Adrenal gland (tissue), 12 donors: ENCODE measurements around the gene LAMC3. TPM values are rescaled to one million over a fixed set of nuclear protein-coding genes. Genes with fewer than 3 reads are reported as not detected.

Source experiments
- DNase-seq, 7 donors: peaks; one replicate each; pipeline ENCODE4 v3.0.0-alpha.2; 2019 to 2020
- H3K27ac ChIP-seq, 5 donors: fragments of 200-600 bp; sonication (generic) in 4 of 5; 1 replicate in 3 of 5; 2 replicates in 2 of 5; pipeline versions ENCODE4 v1.5.1 to v1.8.0; 2016 to 2020; ENCODE audit warnings: mild to moderate bottlenecking in 1 of 5
- H3K27me3 ChIP-seq: fragments of 200-600 bp; 2 replicates; pipeline ENCODE4 v1.8.0; 2021
- H3K36me3 ChIP-seq, 2 donors: fragments of 200-600 bp; replicated peaks in 1 of 2; 1 replicate in 1 of 2; 2 replicates in 1 of 2; pipeline versions ENCODE4 v1.5.1 to v1.8.0; 2018 to 2022
- H3K4me1 ChIP-seq, 2 donors: fragments of 200-600 bp; replicated peaks in 1 of 2; 1 replicate in 1 of 2; 2 replicates in 1 of 2; pipeline versions ENCODE4 v1.5.1 to v1.8.0; 2018 to 2021
- H3K4me3 ChIP-seq, 4 donors: fragments of 200-600 bp; sonication (generic) in 3 of 4; one replicate each; pipeline ENCODE4 v1.5.1; 2016 to 2018
- H3K9me3 ChIP-seq, 3 donors: fragments of 200-600 bp; sonication (generic) in 1 of 3; replicated peaks in 1 of 3; 1 replicate in 2 of 3; 2 replicates in 1 of 3; pipeline versions ENCODE4 v1.5.1 to v1.8.0; 2016 to 2021
- POLR2A ChIP-seq, 2 donors: fragments of 450-650 bp; IDR thresholded peaks; one replicate each; pipeline ENCODE4 v1.6.1; 2017; ENCODE audit warnings: antibody characterized with exemption in 2 of 2, mild to moderate bottlenecking in 2 of 2, moderate library complexity in 1 of 2
- WGBS, 4 donors: extraction: QIAGEN DNeasy Blood & Tissue Kit in 2 of 4; methylation state at CpG; one replicate each; pipeline versions ENCODE4 v1.1.5 to v1.1.7; 2013 to 2017; 5-methylcytosine and 5-hydroxymethylcytosine counted together
- intact Hi-C, 2 donors: fragments of 100-400 bp; cut with DNase I; formaldehyde crosslinking; loops; one replicate each; pipeline versions ENCODE4 v1.14.1 to v1.15.0; 2022 to 2023
- polyA plus RNA-seq, 3 donors: library from polyadenylated mRNA; stranded (reverse); fragments of 200-250 nt in 2 of 3; fragments of 350-450 nt in 1 of 3; fragmentation: Illumina TruSeq in 1 of 3; extraction: RNeasy Lipid Tissue Mini Kit (QIAGEN cat#74804) in 1 of 3; gene quantifications; one replicate each; pipeline ENCODE4 v1.2.3, GENCODE V29; 2013 to 2014
- total RNA-seq, 9 donors: library from RNA; depleted of rRNA in 4 of 9; stranded (reverse); fragments of >200 nt in 4 of 9; fragments of 120-200 nt in 1 of 9; fragmentation: NEBNext Ultra II Directional in 1 of 9; extraction: Animal tissue kit (Norgen Biotek cat#: 25700) in 1 of 9; gene quantifications; one replicate each; pipeline versions ENCODE4 v1.1.0 to v1.2.4, GENCODE V29; 2013 to 2023
- TF ChIP-seq, protein P1 (sequence below), 6 experiments: fragments of 450-650 bp in 4 of 6; fragments of 200-600 bp in 2 of 6; sonication (generic) in 1 of 6; IDR thresholded peaks; 1 replicate in 5 of 6; 2 replicates in 1 of 6; pipeline versions ENCODE4 v1.5.1 to v1.8.0; 2016 to 2021; ENCODE audit warnings: antibody characterized with exemption in 6 of 6, mild to moderate bottlenecking in 2 of 6, moderate library complexity in 1 of 6
- donor health status: healthy with polysubstance abuse.
- donor health status: Bipolar disorder and iron deficiency.
- donor health status: DM: yes; HTN: yes; CAD: no.
- donor health status: DM: no; HTN: no; CAD: no.
- donor health status: DM: no; HTN: no; CAD: no.
- donor health status: DM: yes; HTN: yes; CAD: no.

LAMC3 gene
- total and polyA plus RNA-seq, 12 donors = 3.3 to 125 (median 49.7) TPM

DNA sequence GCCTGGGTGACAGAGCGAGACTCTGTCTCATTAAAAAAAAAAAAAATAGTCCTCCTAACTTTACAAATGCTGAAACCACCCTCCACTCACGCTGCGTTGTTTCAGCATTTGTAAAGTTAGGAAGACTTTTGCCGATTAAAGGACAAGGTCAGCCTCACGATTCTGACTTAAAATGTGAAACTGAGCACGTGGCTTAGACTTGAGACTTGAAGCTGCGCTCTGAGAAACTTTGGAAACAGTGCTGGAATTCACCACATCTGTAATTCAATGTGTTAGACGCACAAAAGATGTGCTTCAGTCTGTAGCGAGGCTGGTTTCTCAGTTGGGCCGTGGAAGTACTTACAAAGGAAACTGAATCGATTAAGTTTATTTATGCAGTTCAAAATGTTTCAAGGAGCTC is 25.0 kb upstream of the LAMC3 start:
- Histone ChIP-seq H3K4me3 (no peak overlapping the region), H3K4me1 (no peaks in the 10 kb centered on the region), H3K27ac (no peak overlapping the region), H3K9me3 (no peaks in the 10 kb centered on the region), H3K36me3 (no peaks in the 10 kb centered on the region), H3K27me3 (no peaks in the 10 kb centered on the region)
- 82 to 85% (median 85%) methylated on average over 11 of the region's 11 CpGs for WGBS, 4 donors
- TF ChIP-seq, protein P1, sequence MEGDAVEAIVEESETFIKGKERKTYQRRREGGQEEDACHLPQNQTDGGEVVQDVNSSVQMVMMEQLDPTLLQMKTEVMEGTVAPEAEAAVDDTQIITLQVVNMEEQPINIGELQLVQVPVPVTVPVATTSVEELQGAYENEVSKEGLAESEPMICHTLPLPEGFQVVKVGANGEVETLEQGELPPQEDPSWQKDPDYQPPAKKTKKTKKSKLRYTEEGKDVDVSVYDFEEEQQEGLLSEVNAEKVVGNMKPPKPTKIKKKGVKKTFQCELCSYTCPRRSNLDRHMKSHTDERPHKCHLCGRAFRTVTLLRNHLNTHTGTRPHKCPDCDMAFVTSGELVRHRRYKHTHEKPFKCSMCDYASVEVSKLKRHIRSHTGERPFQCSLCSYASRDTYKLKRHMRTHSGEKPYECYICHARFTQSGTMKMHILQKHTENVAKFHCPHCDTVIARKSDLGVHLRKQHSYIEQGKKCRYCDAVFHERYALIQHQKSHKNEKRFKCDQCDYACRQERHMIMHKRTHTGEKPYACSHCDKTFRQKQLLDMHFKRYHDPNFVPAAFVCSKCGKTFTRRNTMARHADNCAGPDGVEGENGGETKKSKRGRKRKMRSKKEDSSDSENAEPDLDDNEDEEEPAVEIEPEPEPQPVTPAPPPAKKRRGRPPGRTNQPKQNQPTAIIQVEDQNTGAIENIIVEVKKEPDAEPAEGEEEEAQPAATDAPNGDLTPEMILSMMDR (IDR thresholded peaks at IDR 0.05) = no peak
- TF ChIP-seq POLR2A (IDR thresholded peaks at IDR 0.05) = no peak
- intact Hi-C loops = no loop called here
- DNase-seq = no peak

DNA sequence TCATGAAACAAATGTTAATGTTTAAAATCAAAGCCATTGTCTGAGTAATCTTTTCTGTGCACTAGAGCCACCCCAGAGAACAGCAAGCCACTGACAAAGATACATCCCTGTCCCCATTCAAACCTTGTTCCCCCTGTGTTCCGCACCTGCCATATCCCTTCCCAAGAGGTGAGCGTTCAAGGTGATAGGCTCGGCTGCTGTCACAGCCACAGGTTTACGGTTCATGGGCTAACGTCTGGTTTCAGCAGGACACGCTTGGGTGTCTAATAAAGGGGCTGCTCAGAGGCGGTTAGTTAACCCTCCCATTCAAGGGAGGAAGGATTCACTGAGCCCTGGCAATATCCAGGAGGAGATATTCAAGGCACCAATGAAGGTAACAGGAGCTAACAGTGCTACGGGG is 24.5 kb upstream of the LAMC3 start:
- H3K9me3 ChIP-seq = no peaks in the 10 kb centered on the region
- H3K27ac ChIP-seq = no peak overlapping the region
- H3K4me1 ChIP-seq = no peaks in the 10 kb centered on the region
- TF ChIP-seq POLR2A (IDR thresholded peaks at IDR 0.05) = no peak
- TF ChIP-seq, protein P1 (IDR thresholded peaks at IDR 0.05) = no peak
- no peaks in the 10 kb centered on the region for H3K27me3 ChIP-seq
- no peak for DNase-seq
- H3K36me3 ChIP-seq = no peaks in the 10 kb centered on the region
- intact Hi-C loops = no loop called here
- 86 to 95% (median 87%) methylated on average over 8 of the region's 8 CpGs for WGBS, 4 donors
- H3K4me3 ChIP-seq = no peak overlapping the region

DNA sequence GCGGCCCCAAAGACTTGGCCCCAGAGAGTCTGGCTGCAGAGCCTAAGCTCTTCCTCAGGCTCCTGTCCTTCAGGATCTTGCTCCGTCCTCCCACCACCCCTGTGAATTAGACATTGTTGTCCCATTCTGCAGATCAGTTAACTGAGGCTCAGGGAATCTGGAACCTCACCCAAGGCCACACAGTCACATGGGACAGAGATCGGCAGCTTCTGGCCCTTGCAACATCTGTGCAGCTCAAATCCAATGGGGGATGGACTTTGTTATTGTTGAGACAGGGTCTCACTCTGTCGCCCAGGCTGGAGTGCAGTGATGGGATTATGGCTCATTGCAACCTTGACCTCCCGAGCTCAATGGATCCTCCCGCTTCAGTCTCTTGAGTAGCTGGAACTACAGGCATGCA is 23.9 kb upstream of the LAMC3 start:
- Histone ChIP-seq H3K27ac (no peak overlapping the region), H3K36me3 (no peaks in the 10 kb centered on the region), H3K9me3 (no peaks in the 10 kb centered on the region), H3K4me3 (no peak overlapping the region), H3K27me3 (no peaks in the 10 kb centered on the region), H3K4me1 (no peaks in the 10 kb centered on the region)
- DNase-seq = no peak
- TF ChIP-seq POLR2A (IDR thresholded peaks at IDR 0.05) = no peak
- TF ChIP-seq, protein P1 (IDR thresholded peaks at IDR 0.05) = no peak
- 68 to 74% (median 73%) methylated on average over 4 to 6 of the region's 6 CpGs for WGBS, 4 donors
- intact Hi-C loops = no loop called here

DNA sequence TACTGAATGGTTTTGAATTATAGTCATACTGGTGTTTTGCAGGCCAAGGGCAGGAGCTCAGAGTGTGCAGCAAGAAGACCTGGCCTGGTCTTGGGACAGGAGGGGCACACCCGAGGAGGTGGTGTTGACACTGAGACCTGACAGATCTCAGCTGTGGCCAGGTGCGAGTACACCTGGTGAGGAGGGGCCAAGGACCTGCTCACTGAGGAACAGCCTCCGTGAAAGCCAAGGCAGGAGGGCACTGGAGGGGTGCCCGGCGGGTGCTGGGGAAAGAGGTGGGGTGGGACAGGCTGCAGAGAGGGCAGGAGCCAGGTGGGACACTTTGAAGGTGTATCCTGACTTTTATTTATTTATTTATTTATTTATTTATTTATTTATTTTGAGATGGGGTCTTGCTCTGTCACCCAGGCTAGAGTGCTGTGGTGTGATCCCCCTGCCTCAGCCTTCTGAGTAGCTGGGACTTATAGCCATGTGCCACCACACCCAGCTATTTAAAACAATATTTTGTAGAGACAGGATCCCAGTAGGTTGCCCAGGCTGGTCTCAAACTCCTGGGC is 23.3 kb upstream of the LAMC3 start:
- H3K27me3 ChIP-seq = no peaks in the 10 kb centered on the region
- H3K4me1 ChIP-seq = no peaks in the 10 kb centered on the region
- H3K4me3 ChIP-seq = no peak overlapping the region
- intact Hi-C loops = no loop called here
- H3K27ac ChIP-seq = no peak overlapping the region
- WGBS, 4 donors = 83 to 91% (median 87%) methylated on average over 3 to 5 of the region's 5 CpGs
- TF ChIP-seq, protein P1 (IDR thresholded peaks at IDR 0.05) = no peak
- TF ChIP-seq POLR2A (IDR thresholded peaks at IDR 0.05) = no peak
- no peak for DNase-seq
- H3K36me3 ChIP-seq = no peaks in the 10 kb centered on the region
- no peaks in the 10 kb centered on the region for H3K9me3 ChIP-seq
